Activated gamma-delta T cell (primary cell): ENCODE measurements around the gene MEIS1.

Experiments
- DNase-seq: peaks from one replicate; lab custom pipeline; 2025; lab: John Stamatoyannopoulos, UW

Gene MEIS1

GRCh38 chr2:66507673-66508201 lies 72.8 kb downstream of the MEIS1 start:
- DNase-seq = no peak

GRCh38 chr2:66508484-66509071 lies 73.7 kb downstream of the MEIS1 start:
- no peak for DNase-seq

GRCh38 chr2:66509326-66509811 lies 74.4 kb downstream of the MEIS1 start:
- no peak for DNase-seq

- no peak for DNase-seq
Measured at GRCh38 chr2:66512626-66513025, 77.7 kb downstream of the MEIS1 start.

- DNase-seq = no peak
Measured at GRCh38 chr2:66515743-66516142, 80.8 kb downstream of the MEIS1 start.

- no peak for DNase-seq
Measured at GRCh38 chr2:66516499-66516898, 81.6 kb downstream of the MEIS1 start.

GRCh38 chr2:66517772-66518171 lies 82.8 kb downstream of the MEIS1 start:
- DNase-seq = no peak

- no peak for DNase-seq
Measured at GRCh38 chr2:66519264-66519843, 84.4 kb downstream of the MEIS1 start.

- no peak for DNase-seq
Measured at GRCh38 chr2:66521291-66521922, 86.5 kb downstream of the MEIS1 start.

- no peak for DNase-seq
Measured at GRCh38 chr2:66522611-66523376, 87.9 kb downstream of the MEIS1 start.

GRCh38 chr2:66523377-66523969 lies 88.5 kb downstream of the MEIS1 start:
- no peak for DNase-seq

GRCh38 chr2:66523990-66524389 lies 89.1 kb downstream of the MEIS1 start:
- no peak for DNase-seq

- no peak for DNase-seq
Measured at GRCh38 chr2:66525606-66526005, 90.7 kb downstream of the MEIS1 start.

GRCh38 chr2:66526180-66526579 lies 91.3 kb downstream of the MEIS1 start:
- no peak for DNase-seq

GRCh38 chr2:66528974-66529724 lies 94.2 kb downstream of the MEIS1 start:
- no peak for DNase-seq

GRCh38 chr2:66530651-66531050 lies 95.7 kb downstream of the MEIS1 start:
- DNase-seq = no peak

GRCh38 chr2:66531155-66531554 lies 96.2 kb downstream of the MEIS1 start:
- no peak for DNase-seq

GRCh38 chr2:66531567-66531966 lies 96.6 kb downstream of the MEIS1 start:
- DNase-seq = no peak

- DNase-seq = no peak
Measured at GRCh38 chr2:66532972-66533868, 98.3 kb downstream of the MEIS1 start.

GRCh38 chr2:66534461-66534860 lies 99.5 kb downstream of the MEIS1 start:
- no peak for DNase-seq
